GM10266 (cell line): ENCODE measurements around the gene MRC2.

Experiments used
- DNase-seq: peaks from one replicate; pipeline ENCODE4 v3.0.0; 2012; ENCODE audit errors: extremely low spot score
- TF ChIP-seq, protein P1 (sequence below): IDR thresholded peaks from 2 replicates; pipeline ENCODE4 v1.5.1; 2012; ENCODE audit warnings: mild to moderate bottlenecking, low read depth; ENCODE audit not compliant: control insufficient read depth, insufficient read depth; ENCODE audit errors: missing control alignments

MRC2 gene

GRCh38 chr17:62727916-62728672, 100.6 kb downstream of the MRC2 start:
- TF ChIP-seq, protein P1, sequence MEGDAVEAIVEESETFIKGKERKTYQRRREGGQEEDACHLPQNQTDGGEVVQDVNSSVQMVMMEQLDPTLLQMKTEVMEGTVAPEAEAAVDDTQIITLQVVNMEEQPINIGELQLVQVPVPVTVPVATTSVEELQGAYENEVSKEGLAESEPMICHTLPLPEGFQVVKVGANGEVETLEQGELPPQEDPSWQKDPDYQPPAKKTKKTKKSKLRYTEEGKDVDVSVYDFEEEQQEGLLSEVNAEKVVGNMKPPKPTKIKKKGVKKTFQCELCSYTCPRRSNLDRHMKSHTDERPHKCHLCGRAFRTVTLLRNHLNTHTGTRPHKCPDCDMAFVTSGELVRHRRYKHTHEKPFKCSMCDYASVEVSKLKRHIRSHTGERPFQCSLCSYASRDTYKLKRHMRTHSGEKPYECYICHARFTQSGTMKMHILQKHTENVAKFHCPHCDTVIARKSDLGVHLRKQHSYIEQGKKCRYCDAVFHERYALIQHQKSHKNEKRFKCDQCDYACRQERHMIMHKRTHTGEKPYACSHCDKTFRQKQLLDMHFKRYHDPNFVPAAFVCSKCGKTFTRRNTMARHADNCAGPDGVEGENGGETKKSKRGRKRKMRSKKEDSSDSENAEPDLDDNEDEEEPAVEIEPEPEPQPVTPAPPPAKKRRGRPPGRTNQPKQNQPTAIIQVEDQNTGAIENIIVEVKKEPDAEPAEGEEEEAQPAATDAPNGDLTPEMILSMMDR = no peak
- no peak for DNase-seq

GRCh38 chr17:62732125-62732524, 104.7 kb downstream of the MRC2 start:
- DNase-seq = no peak
- TF ChIP-seq, protein P1 = no peak

DNA sequence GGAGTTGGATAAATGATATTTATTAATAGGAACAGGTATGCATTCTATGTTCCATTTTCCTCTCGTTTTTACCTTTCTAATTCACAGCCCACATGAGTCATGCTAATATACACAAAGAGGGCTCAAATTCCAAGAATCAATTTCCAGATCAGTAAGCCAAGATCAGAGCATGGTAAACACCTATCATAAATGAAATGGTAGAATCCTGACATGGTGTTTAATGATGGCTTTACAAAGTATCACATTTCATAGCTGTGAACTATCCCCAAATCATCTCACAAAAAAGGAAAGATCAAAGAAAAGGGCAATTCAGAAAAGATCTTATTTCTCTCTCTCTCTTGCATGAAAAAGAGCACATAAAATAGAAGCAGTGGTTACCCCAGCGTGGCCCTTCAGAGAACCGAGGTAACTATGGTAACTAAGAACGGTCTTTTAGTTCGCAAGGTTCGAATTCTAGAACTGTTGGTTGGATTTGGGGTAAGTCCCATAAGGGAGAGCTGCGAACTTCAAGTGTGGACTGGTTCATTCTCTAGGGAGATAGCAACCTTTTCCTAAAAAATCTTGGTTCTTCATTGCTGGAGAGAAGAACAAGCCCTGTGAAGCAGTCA, 107.7 kb downstream of the MRC2 start:
- no peak for DNase-seq
- TF ChIP-seq, protein P1 = no peak

DNA sequence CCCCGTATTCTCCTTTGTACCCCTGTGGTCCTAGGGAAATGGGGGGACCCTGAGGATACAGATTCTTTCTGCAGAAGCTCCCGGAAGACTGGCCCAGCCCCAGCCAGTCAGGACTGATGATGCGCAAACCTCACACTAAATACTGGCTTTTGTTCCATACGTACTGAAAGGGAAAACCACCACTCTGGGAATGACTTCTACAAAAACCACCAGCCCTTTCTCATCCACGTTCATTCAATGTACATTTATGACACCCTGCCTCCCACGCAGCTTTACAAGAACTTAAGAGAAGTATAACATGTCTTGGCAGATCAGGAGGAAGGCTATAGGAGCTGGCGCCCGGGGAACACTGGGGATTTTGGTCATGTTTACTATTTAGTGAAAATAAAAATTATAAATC, 110.0 kb downstream of the MRC2 start:
- TF ChIP-seq, protein P1 = no peak
- peak; percentile 24 for DNase-seq

DNA sequence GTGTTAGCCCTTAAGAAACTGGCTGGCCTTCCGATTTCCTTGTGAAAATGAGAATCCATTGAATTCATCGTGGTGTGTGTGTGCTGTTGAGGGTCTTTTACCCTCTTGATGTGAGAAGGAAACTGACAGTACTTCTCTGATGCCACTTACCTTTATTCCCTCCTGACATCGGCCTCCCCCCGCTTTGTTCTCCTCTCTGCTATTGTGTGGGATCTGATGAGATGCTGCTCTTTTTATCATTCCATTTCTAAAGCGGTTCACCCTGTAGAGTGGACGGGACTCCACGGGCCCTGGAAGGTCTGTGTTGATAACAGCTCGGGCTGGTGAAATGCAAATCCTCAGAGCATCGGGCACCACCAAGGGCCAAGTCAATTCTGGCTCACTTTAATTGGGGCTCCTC, 110.8 kb downstream of the MRC2 start:
- TF ChIP-seq, protein P1 = no peak
- no peak for DNase-seq

- DNase-seq = no peak
- TF ChIP-seq, protein P1 = no peak
These were observed 112.3 kb downstream of the MRC2 start for GRCh38 chr17:62739645-62740388.
